ENCODE data around the gene GALNT5.
"Not testable (repeated sequence)": the region's sequence is repeated elsewhere in the genome, so short reads cannot be mapped to it uniquely, and the experiment has no call there.

The GALNT5 gene

GRCh38 chr2:157250836-157251235, 6.7 kb upstream of the GALNT5 start:
- in situ Hi-C loops (cut with HindIII; ENCODE audit: low sequenced_read_pairs), result no loop called here

- in situ Hi-C loops (cut with HindIII; ENCODE audit: low sequenced_read_pairs), result no loop called here
These were observed 5.6 kb upstream of the GALNT5 start for GRCh38 chr2:157251932-157252331.

GRCh38 chr2:157252529-157252928, 5.0 kb upstream of the GALNT5 start:
- in situ Hi-C loops (cut with HindIII; ENCODE audit: low sequenced_read_pairs), result no loop called here

- in situ Hi-C loops (cut with HindIII; ENCODE audit: low sequenced_read_pairs), result no loop called here
These were observed 3.5 kb upstream of the GALNT5 start for GRCh38 chr2:157254041-157254440.

GRCh38 chr2:157255746-157256145, 1.8 kb upstream of the GALNT5 start:
- in situ Hi-C loops (cut with HindIII; ENCODE audit: low sequenced_read_pairs), result no loop called here

- in situ Hi-C loops (cut with HindIII; ENCODE audit: low sequenced_read_pairs), result no loop called here
These were observed 879 bp upstream of the GALNT5 start for GRCh38 chr2:157256626-157257025.

- in situ Hi-C loops (cut with HindIII; ENCODE audit: low sequenced_read_pairs), result no loop called here
These were observed 1.2 kb downstream of the GALNT5 start for GRCh38 chr2:157258520-157259326.

GRCh38 chr2:157259386-157259785, 1.9 kb downstream of the GALNT5 start:
- in situ Hi-C loops (cut with HindIII; ENCODE audit: low sequenced_read_pairs), result no loop called here

- in situ Hi-C loops (cut with HindIII; ENCODE audit: low sequenced_read_pairs), result no loop called here
These were observed 2.5 kb downstream of the GALNT5 start for GRCh38 chr2:157259960-157260359.

- in situ Hi-C loops (cut with HindIII; ENCODE audit: low sequenced_read_pairs), result no loop called here
These were observed 3.2 kb downstream of the GALNT5 start for GRCh38 chr2:157260533-157261198.

GRCh38 chr2:157261199-157261782, 3.8 kb downstream of the GALNT5 start:
- in situ Hi-C loops (cut with HindIII; ENCODE audit: low sequenced_read_pairs), result no loop called here

- in situ Hi-C loops (cut with HindIII; ENCODE audit: low sequenced_read_pairs), result no loop called here
These were observed 4.7 kb downstream of the GALNT5 start for GRCh38 chr2:157262248-157262647.

GRCh38 chr2:157264099-157264498, 6.6 kb downstream of the GALNT5 start:
- in situ Hi-C loops (cut with HindIII; ENCODE audit: low sequenced_read_pairs), result no loop called here

GRCh38 chr2:157265825-157266224, 8.3 kb downstream of the GALNT5 start:
- in situ Hi-C loops (cut with HindIII; ENCODE audit: low sequenced_read_pairs), result no loop called here

- in situ Hi-C loops (cut with HindIII; ENCODE audit: low sequenced_read_pairs), result no loop called here
These were observed 10.0 kb downstream of the GALNT5 start for GRCh38 chr2:157267476-157267875.

- in situ Hi-C loops (cut with HindIII; ENCODE audit: low sequenced_read_pairs), result no loop called here
These were observed 11.6 kb downstream of the GALNT5 start for GRCh38 chr2:157269060-157269459.

GRCh38 chr2:157269922-157270321, 12.4 kb downstream of the GALNT5 start:
- in situ Hi-C loops (cut with HindIII; ENCODE audit: low sequenced_read_pairs), result no loop called here

- in situ Hi-C loops (cut with HindIII; ENCODE audit: low sequenced_read_pairs), result no loop called here
These were observed 14.2 kb downstream of the GALNT5 start for GRCh38 chr2:157271590-157272203.

GRCh38 chr2:157279311-157279710, 21.8 kb downstream of the GALNT5 start:
- in situ Hi-C loops (cut with HindIII; ENCODE audit: low sequenced_read_pairs), result not testable (repeated sequence)

- in situ Hi-C loops (cut with HindIII; ENCODE audit: low sequenced_read_pairs), result no loop called here
These were observed 23.8 kb downstream of the GALNT5 start for GRCh38 chr2:157281316-157281715.

GRCh38 chr2:157283468-157283867, 26.0 kb downstream of the GALNT5 start:
- in situ Hi-C loops (cut with HindIII; ENCODE audit: low sequenced_read_pairs), result no loop called here

- in situ Hi-C loops (cut with HindIII; ENCODE audit: low sequenced_read_pairs), result no loop called here
These were observed 29.7 kb downstream of the GALNT5 start for GRCh38 chr2:157287160-157287559.
